GM12891 (cell line): ENCODE measurements around the gene FLNA.

Experiments used
- POLR2A ChIP-seq: IDR thresholded peaks from 2 replicates; pipeline ENCODE4 v1.6.1; 2011; ENCODE audit warnings: low read depth, low read length, control low read depth
- POLR2AphosphoS5 ChIP-seq: IDR thresholded peaks from 2 replicates; pipeline ENCODE4 v1.6.1; 2011; ENCODE audit warnings: low read depth, low read length, control low read depth
- SPI1 ChIP-seq: IDR thresholded peaks from 2 replicates; pipeline ENCODE4 v1.6.1; 2011; ENCODE audit warnings: low read depth, low read length, control low read depth
- TAF1 ChIP-seq: IDR thresholded peaks from 2 replicates; pipeline ENCODE4 v1.6.1; 2011; ENCODE audit warnings: low read depth, low read length, control low read depth

- TF ChIP-seq TAF1: no peak
- no peak for TF ChIP-seq POLR2A
- no peak for TF ChIP-seq POLR2AphosphoS5
- TF ChIP-seq SPI1: no peak
These were observed 6.7 kb downstream of the FLNA start for GRCh38 chrX:154367474-154368308.
